Stimulated activated CD4-positive, alpha-beta T cell treated with anti-CD3 and anti-CD28 coated beads, Interleukin-15, amount 100 ng/mL, for 1 hour (primary cell): ENCODE measurements around the gene HOXB7.

Source experiments
- DNase-seq, 2 donors: peaks; one replicate each; pipeline ENCODE4 v3.0.0-alpha.2; 2020; ENCODE audit warnings: low read depth in 1 of 2, low spot score in 1 of 2

Gene HOXB7

DNA sequence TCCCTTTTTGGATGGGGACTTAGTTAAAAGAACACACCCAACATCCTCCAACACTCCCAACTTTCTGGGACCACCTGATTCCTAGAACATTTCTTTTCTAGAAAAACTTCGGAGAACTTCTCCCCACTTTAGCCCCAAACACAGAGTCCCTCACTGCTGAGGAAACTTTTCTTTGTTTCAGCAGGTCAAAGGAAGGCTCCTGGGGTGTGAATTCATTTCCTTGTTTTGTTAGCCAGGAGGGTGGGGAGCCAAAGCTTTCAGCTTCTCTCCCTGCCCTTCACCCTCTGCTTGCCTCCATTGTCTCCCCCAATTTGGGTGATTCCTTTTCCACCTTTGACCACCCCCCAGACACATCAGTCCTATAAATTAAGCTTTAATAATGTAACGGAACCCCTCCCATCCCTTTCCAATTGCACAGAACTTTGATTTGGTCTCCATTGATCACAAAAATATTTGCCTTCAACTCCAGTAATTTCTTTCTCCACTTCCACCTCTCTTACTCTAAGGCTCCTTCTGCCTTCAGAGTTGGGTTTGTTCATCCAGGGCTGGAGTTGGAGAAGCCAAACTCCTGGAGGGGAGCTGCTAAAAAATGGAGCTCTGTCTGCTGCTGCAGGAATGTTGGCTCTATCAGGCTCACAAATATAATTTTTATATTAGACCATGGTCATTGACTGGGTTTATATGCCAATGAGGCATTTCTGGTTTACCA is 43.0 kb downstream of the HOXB7 start:
- no peak for DNase-seq

DNA sequence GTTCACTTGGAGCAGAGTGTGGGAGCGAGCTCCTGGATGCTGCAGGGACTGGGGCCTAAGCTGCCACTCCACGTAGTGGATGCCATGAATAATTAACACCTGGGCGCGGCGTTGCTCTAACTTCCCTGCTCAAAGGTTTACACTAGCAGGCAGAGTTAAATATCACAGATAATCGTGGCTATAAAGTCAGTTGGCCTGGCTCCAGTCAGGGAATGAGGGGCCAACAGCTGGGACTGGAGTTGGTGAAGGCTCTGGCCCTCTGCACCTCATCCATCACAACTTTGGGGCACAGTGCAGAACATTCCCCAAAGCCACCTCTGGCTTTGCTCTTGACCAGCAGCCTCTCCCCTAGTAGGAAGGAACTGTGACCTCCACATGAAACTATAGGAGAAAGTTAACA is 43.6 kb downstream of the HOXB7 start:
- DNase-seq = no peak

DNA sequence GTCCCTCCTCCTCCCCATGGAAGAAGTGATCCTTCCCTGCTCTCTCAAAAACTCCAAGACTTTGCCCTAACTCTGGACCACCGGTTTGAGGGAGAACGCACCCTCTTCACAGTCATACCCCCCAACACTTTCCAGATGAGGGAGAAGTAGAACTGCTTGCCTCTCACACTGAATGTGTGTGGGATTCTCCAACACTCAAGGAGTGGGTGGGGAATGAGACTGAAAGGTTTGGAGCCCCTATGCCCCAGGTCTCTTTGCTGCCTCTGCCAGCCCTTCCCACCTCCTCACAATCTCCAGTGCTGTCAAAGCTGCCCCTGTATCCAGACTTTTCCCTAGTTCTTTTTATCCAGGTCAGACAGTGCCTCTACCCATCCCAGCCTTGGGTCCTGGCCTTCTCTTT is 44.1 kb downstream of the HOXB7 start:
- no peak for DNase-seq

DNA sequence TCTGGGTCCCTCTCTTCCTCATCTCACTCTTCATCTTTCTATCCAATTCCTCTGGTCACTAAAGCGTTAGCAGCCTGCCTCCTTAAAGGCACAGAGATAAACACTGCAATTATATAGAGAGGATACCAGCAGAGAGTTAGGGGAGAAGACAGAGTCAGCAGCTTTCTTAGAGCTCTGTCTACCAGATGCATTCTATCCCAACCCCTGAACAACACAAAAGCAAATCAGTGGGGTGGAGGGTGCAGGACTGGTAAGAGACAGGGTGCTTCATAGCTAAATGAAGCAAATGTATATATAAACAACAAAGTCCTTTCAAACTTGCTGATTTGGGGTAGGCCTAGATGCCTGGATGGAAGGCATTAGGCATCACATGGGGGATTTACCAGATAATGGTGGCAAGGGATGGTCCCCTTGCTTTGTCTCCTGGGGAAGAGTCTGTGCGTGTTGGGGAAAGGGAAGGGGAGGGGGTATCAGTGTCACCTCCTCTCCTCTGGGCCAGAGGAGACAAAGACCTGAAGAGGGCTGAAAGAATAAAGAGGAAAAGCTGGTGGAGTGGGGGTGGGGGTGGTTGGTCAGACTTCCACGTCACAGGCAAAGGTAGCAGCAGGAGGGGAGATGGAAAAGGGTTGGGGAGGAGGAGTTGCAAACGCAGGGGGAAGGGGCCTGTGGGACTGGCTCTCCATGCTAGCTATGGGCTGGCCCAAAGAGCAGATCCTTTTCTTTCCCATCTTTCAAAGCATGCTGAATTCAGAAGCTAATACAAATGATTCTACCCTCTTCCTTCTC is 44.7 kb downstream of the HOXB7 start:
- DNase-seq = no peak

DNA sequence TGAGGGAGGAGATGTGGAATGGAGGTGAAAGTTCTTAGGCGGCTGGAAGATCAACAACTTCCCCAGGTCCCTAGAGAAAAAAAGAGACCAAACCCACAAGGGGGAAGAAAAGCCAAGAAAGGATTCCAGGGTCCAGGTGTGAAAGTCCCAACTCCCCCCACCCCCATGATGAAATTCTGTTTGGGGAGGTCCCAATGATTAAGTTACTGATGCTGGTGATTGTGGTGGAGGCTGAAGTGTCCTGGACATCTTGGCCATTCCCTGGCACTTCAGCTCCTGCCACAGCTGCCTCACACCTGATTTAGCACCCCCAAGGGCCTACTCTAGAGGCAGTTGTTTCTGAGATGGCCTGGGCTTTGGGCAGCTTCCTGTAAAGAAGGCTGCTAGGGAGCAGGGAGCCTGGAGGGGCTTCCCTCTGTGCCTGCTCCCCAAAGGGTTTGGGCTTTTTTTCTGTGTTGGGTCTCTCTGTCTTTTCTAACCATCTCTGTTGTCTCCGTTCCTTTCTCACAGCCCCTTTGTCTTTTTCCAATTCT is 45.7 kb downstream of the HOXB7 start:
- no peak for DNase-seq

DNA sequence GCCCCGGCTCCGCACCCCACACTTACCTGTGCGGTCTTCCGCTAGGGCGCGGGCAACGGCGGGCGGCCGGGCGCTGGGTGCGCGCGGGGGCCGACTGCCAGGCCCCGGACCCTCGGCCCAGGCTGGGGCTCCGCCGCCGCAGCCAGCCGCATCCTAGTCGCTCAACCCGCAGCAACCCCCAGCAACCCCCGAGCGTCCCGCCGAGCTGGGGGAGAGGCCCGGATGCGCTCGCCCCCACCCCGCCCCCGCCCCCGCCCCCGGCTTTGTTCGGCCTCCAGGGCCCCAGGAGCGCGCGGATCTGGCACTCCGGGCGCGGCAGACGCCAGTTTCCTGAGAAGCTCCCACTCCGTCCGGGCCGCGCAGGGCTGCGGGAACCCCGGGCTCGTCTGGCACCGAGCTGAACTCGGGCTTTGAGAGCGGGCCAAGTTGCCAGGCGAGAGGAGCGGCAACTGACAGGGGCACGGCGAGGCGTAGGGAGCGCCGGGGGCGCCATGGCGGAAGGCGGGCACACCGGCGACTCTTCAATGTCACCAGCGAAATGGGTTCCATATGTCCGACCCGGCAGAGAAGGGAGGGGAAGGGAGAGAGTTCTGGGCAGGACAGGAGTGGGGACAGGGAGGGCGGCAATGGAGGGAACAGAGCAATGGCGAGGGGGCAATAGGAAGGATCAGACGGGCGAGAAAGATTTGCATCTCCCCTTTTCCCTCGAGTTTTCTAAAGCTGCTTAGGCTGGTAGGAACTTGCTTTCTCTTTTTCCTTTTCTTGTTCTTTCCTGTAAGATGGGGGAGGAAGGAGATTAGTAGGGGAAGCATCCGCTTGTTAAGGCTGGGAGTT is 46.4 kb downstream of the HOXB7 start:
- no peak for DNase-seq

DNA sequence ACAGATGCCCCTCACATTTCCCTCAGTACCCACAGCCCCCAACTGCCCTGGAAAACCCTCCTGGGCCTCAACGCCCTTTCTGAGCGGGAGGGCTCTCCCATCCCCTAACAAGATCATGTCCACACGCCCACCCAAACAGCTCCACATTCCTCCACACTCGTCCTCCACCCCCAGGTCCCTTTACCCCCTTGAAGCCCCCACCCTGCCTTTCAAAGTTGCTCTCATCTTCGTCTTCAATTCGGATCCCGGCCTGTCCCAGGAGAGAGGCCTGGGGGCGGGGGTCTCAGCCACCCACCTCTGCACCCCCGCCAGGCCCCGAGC is 47.0 kb downstream of the HOXB7 start:
- no peak for DNase-seq

DNA sequence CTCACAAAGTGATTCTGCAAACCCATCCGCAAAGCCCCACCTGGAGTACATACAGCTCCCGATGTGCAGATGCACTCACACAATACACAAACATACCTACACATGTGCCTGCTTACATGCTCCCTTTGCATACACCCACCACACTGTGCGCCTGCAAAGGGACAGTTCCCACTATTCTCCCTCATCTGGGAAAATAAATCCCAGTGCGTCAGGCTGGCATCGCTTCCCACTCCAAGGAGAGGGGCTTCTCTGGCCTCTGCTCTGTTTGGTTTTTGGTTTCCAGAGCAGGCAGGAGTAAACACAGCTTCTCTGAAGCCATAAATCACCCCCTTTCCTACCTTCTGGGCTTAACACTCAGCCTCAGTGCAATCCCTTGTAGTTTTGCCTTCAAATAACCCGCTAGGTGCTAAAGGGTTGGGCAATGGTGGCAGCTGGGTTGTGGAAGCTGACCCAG is 47.4 kb downstream of the HOXB7 start:
- DNase-seq = no peak

DNA sequence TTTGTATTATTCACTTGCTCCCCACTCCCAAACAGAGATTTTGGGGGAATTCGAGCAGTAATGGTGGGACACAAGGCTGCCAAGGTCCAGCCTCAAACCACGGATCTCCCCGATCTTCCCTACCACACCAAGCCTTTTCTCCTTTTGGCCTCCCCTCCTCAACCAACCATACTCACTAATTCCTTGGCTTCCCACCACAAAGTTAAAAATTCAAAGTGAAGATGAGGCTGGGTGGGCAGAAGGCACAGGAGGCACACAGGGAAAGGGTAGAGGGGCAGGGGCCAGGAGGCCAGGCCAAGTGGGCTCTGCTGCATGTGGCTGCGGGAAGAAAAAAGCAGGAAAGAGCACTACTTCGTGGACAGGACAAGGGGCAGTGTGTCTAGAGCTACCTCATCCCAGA is 47.9 kb downstream of the HOXB7 start:
- DNase-seq = no peak

DNA sequence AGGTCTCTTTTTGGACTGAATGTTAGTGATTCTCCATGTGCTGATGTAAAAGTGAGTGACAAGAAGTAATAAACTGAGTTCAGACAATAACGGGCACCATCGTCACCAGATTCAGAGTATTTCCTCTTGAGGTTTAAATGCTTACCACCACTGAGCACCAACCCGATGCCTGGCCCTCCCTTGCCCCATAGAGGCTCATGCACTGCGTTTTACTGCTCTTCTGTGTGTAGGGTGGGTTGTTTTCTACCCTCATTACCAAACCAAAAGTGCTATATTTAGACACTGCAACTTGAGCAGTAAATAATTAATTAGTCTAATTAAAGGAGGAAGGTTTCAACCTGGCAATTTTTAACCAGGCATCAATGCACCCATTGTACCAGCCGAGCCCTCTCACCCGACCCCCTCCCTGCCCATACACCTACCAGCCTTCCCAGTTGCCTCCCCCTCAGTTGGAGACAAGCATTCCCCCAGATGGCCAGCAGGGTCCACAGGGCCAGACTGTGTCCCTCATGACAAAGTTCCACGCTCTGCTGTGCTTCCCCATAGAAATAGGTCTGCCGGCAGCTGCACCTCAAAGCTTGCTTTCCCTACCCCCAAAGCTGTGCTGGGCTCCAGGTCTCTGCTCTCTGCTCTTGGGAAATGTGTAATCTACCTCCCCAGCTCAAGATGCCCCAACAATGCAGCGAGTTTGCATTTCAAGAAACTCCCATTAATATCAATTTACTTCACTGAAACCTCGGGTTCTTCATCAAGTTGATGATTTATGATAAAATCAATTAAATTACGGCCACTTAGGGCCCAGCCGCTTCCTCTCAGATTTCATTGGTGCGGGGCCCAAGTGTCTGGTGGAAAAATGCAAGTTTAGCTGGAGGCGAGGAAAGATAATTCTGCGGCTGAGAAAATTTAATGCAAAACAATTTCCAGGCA is 48.7 kb downstream of the HOXB7 start:
- DNase-seq = no peak

DNA sequence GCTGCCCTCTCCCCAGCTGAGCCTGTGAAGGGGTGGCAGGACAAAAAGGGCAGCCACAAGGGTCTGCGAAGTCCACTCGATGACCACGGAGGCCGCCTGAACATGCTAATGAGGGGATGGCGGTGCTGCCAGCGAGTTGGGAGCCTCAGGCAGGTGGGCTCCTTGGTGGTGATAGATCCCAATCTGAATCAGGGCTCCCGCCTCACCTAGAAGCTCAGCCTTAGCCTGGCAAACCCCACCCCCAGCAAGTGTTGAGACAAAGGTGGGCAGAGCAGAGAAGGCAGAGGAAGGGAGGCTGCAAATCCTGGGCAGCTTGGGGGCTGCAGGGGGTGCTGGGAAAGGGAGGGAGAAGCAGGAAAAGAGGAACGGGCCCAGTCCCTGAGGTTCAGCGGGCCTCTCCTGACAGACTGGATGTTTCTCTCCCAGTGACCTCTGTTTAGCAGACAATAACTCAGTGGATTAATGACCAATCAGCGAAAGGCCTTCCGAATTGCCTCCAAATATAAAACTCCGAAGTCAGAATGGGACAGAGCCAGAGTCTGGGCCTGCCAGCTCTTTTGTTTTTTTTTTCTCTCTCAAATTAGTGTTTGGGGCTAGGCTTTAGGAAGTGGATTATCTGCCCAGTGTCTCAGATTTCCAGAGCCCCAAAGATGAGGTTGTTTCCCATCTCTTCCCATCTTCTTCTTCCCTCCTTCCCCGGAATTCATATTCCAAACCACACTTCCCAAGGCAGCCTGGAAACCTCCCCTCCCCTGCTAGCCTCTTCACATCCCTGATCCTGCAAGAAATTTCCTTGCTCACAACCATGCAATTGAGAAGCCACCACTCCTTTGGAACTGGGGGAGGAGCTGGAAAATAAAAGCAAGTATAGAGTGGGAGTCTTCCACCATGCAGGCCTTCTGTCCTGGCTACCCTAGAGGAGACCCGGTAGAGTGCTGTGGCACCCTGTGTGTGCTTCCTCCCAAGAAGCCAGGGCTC is 50.7 kb downstream of the HOXB7 start:
- DNase-seq = no peak

DNA sequence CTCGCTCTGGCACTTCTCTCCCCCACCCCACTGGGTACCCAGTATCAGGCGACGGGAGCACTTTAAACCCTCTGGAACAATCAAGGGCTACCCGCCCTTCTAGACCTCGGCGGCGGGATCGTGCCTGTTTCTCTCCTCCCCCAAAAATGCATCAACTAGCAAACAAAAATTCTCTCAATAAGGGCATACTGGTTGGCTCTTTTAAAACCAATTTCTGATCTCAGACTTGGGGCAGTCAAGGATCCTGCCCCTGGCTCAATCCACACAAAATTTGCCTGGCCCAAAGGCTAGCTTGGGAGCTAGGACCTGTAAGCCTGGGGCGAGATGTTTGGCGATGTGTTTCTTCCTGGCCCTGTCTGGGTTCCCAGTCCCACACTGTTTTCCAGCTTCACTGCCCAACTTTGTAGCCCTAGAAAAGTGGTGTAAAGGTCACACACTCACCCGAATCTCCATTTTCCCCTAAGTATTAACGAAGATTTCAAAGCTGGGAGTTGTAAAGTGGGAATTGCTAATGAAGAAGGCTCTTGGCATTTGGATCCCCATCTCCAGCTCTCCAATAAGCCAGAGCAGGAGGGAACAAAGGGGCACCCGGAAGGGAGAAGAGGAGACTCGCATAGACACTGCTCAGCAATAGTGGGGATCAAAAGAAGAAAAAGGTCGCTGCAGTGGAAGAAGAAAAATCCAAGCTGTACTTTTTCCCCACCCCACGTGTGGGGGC is 51.5 kb downstream of the HOXB7 start:
- DNase-seq = no peak

DNA sequence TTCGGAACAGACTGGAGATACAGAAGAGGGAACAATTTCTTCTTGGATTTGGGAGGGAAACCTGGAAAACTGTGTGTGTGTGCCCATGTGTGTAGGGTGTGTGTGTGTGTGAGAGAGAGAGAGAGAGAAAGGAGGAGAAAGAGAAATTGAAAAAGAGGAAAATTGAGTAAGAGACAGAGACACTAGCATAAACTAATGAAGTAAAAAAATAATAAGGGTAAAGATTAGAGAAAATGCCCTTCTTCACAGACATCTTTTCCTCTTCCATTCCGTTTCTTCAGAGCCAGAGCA is 52.0 kb downstream of the HOXB7 start:
- no peak for DNase-seq

DNA sequence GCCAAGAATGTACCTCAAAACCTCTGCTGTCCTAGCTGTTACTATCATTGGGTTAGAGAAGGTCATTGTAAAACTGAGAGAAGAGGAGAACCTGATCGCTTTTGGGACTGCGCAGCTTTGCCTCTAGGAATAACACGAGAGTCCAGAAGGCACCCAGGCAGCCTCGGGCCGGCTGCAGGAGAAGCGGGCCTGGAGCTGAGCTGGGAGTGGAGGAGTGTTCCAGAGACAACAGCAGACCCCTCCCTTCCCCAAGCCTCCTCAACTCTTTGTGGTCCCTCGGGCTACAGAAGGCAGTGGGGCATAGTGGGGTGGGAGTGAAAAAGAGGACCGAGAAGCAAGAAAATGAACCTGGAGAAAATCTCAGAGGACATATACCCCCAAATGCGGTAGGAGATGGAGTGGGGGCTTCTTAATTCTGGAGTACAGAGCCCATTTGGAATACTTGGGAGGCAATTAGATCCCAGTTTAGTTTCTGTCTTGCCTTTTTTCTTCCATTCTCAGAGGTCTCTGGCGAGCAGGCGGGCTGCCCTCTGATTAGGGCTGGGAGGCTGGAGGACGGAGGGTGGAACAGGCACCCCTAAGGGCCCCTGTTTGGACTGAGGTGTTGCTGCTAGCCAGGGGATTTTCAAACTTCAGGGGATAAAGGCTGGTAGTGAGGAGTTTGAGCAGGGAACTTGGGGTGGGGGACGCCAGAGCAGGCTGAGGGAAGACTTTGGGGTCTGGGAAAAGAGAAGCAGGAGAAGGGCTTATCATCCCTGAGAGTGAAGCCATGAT is 52.6 kb downstream of the HOXB7 start:
- DNase-seq = no peak
